Esophagus (tissue), 2 donors: ENCODE measurements around the gene SMC5. TPM values are rescaled to one million over a fixed set of nuclear protein-coding genes. Genes with fewer than 3 reads are reported as not detected.

Experiments used
- H3K27ac ChIP-seq, 2 donors: one replicate each; pipeline ENCODE4 v1.5.1; 2013; ENCODE audit warnings: low read depth in 2 of 2, mild to moderate bottlenecking in 2 of 2, inconsistent platforms in 1 of 2, low read length in 1 of 2, moderate library complexity in 1 of 2
- H3K27me3 ChIP-seq, 2 donors: one replicate each; pipeline ENCODE4 v1.6.1; 2013; ENCODE audit warnings: low read length in 2 of 2, control low read depth in 1 of 2, mild to moderate bottlenecking in 1 of 2; ENCODE audit not compliant: insufficient read depth in 2 of 2, control insufficient read depth in 1 of 2
- H3K36me3 ChIP-seq, 2 donors: one replicate each; pipeline ENCODE4 v1.6.1; 2013; ENCODE audit warnings: low read length in 1 of 2; ENCODE audit not compliant: control insufficient read depth in 2 of 2, insufficient read depth in 2 of 2
- H3K4me1 ChIP-seq, 2 donors: one replicate each; pipeline ENCODE4 v1.6.1; 2013; ENCODE audit warnings: low read length in 1 of 2; ENCODE audit not compliant: control insufficient read depth in 2 of 2, insufficient read depth in 2 of 2
- H3K4me3 ChIP-seq, 2 donors: one replicate each; pipeline ENCODE4 v1.5.1; 2013; ENCODE audit warnings: low read length in 2 of 2, mild to moderate bottlenecking in 2 of 2, low read depth in 1 of 2, moderate library complexity in 1 of 2
- H3K9me3 ChIP-seq, 2 donors: one replicate each; pipeline ENCODE4 v1.6.1; 2013; ENCODE audit warnings: mild to moderate bottlenecking in 2 of 2, low read depth in 1 of 2, low read length in 1 of 2, moderate library complexity in 1 of 2; ENCODE audit not compliant: control insufficient read depth in 2 of 2, insufficient read depth in 1 of 2
- WGBS, 2 donors: extraction: QIAGEN DNeasy Blood & Tissue Kit; methylation state at CpG; one replicate each; pipeline ENCODE4 v1.1.7; 2013; 5-methylcytosine and 5-hydroxymethylcytosine counted together
- polyA plus RNA-seq, 2 donors: library from polyadenylated mRNA; stranded (reverse); fragments of 200-250 nt; gene quantifications; one replicate each; pipeline ENCODE4 v1.2.3, GENCODE V29; 2013
- donor health status: healthy with polysubstance abuse.
- donor health status: Bipolar disorder and iron deficiency.

Gene SMC5
- 1 to 10 TPM; 8.9 to 9.5 TPM for polyA plus RNA-seq

DNA sequence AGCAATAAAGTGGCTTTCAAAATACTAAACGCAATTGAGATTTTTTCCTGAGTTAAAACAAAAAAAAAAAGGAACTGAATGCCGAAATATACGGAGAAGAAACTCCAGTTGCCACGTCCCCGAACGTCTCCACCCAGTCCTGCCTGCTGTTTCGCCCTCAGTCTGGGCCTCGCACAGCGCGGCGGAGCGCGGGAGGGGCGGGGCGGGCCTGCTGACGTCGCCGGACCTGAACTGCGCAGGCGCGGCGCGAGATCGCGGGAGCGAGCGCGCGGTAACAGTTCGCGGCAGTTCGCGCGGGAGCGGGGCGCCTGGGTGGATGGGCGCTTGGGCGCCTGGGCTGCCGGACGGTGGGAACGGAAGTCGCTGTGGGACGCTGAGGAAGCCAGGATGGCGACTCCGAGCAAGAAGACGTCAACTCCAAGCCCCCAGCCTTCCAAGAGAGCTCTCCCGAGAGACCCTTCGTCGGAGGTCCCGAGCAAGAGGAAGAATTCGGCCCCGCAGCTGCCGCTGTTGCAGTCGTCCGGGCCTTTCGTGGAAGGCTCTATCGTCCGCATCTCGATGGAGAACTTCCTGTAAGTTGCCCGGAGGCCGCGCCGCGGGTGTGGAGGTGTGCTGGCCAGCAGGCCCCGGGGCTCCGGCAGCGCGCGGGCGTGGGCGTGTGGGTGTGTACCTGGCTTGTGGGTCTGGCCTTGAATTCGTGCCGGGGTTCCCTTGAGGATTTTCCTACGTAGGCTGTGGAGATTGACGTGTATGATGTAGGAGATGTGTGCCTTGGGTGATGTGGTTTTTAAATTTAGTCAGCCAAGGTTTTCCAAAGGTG, at the start of gene SMC5:
Gene SMC5 (plus strand): TSS at position 287 of the 820 bp plus-strand sequence. CDS start 101 bp downstream, at position 388.
- Histone ChIP-seq H3K4me1 (peaks cover 5 to 8% of the 10 kb centered on the region in 2 donors), H3K27ac (peak within 1 kb of the TSS; percentile 97 to 98)

DNA sequence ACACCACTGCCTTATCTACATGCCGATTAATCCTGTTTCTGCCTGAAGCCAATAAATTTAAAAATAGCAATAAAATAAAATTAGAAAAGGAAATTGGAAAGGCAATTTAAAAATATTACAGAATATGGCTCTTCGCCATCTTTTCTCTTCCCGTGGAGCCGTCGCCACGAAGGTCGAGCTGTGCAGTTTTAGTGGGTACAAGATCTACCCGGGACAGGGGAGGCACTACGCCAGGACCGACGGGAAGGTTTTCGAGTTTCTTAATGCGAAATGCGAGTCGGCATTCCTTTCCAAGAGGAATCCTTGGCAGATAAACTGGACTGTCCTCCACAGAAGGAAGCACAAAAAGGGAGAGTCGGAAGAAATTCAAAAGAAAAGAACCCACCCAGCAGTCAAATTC, 41.7 kb upstream of the SMC5 start:
- Histone ChIP-seq H3K27ac (no peak overlapping the region), H3K4me3 (no peak overlapping the region), H3K4me1 (no peaks in the 10 kb centered on the region), H3K27me3 (no peaks in the 10 kb centered on the region), H3K9me3 (peaks cover 0 to 3% of the 10 kb centered on the region in 2 donors), H3K36me3 (no peaks in the 10 kb centered on the region)
- WGBS, 2 donors = 93 to 96% methylated on average over 16 of the region's 16 CpGs

More for the DNA sequence above, at the start of gene SMC5:
- Histone ChIP-seq H3K27me3 (no peaks in the 10 kb centered on the region), H3K9me3 (no peaks in the 10 kb centered on the region), H3K4me3 (peak within 1 kb of the TSS; percentile 70 to 87), H3K36me3 (no peaks in the 10 kb centered on the region)
- 0 to 1% methylated on average over 75 of the region's 75 CpGs for WGBS, 2 donors

DNA sequence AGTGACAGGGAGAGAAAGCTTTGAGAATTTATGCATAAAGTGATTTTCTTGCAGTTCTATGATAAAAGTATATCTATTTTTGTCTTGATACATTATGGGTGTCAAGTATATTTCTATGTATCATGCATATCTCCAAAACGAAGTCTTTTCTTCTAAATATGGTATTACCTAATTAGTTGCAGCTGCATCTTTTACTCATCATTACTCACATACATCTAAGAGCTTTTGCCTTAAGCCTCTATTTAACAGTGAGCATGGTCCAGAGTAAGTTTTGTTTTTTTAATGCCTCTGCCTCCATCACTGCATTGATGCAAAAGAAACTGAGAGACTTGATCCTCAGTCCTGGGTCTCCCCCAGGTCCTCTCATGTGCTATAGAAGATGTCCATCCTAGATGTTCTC, 40.0 kb upstream of the SMC5 start:
- no peak overlapping the region for H3K4me3 ChIP-seq
- H3K9me3 ChIP-seq = no peaks in the 10 kb centered on the region
- H3K27me3 ChIP-seq = no peaks in the 10 kb centered on the region
- no peaks in the 10 kb centered on the region for H3K36me3 ChIP-seq
- no peak overlapping the region for H3K27ac ChIP-seq
- 63 to 76% methylated on average over 1 of the region's 1 CpG for WGBS, 2 donors
- H3K4me1 ChIP-seq = no peaks in the 10 kb centered on the region

DNA sequence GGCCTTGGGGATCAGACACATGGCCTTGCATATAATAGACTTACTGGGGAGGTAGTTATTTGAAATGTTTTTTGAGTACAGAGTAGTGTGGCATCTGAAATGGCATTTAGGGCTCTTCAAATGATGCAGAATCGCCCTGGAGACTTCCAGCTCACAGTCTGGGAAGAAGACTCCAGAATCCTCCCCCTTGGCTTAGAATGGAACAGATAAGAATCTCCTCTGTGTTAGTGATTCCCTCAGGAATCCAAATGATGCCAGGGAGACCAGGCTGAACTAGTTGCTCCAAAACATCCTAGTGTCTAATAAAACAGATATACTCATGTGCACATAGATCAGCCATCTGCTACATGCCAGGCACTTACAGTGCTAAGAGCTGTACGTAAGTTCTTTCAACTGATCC, 38.6 kb upstream of the SMC5 start:
- Histone ChIP-seq H3K4me3 (no peak overlapping the region), H3K4me1 (no peaks in the 10 kb centered on the region), H3K27me3 (no peaks in the 10 kb centered on the region), H3K27ac (no peak overlapping the region), H3K9me3 (no peaks in the 10 kb centered on the region), H3K36me3 (no peaks in the 10 kb centered on the region)
- WGBS, 2 donors = 92% methylated on average over 2 of the region's 2 CpGs

DNA sequence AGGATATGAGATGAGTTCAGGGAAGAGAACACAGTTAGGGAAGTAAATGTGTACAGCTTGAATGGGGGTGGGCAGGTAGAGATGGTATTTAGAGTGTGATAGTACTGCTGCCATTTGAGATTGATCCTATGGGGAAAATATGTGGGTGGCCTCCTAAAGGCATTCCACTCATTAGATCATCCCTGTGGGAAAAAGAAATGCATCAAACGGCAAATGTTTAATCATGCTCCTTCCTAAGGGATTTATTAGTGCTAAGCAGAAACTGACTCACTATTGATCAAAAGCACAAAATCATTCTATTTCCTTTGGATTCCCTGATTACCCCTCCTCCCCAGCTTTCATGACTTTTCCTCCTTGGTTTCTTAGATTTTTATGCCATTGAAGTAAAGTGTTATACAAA, 36.4 kb upstream of the SMC5 start:
- Histone ChIP-seq H3K36me3 (no peaks in the 10 kb centered on the region), H3K4me1 (no peaks in the 10 kb centered on the region), H3K27ac (no peak overlapping the region), H3K27me3 (no peaks in the 10 kb centered on the region), H3K9me3 (no peaks in the 10 kb centered on the region), H3K4me3 (no peak overlapping the region)
- 65 to 75% methylated on average over 1 of the region's 1 CpG for WGBS, 2 donors

DNA sequence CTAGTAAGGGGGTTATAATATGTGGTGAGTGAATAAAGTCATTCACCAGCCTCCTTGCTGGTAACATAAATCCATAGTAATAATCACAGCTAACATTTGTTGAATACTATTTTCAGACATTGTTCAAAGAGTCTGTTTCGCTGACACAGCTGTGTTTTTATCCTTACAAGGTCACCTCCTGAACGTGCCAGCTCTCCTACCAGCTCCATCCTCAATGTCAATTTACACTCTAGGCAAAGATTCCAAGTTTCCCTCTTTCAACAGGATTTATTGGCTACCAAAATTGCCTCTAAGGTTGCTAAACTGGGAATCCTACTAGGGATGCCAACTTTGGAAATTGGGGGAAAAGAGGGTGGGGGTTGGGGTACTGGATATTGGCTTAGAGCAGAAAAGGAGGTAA, 30.7 kb upstream of the SMC5 start:
- Histone ChIP-seq H3K4me1 (no peaks in the 10 kb centered on the region), H3K27me3 (no peaks in the 10 kb centered on the region), H3K4me3 (no peak overlapping the region), H3K9me3 (no peaks in the 10 kb centered on the region), H3K27ac (no peak overlapping the region), H3K36me3 (no peaks in the 10 kb centered on the region)
- 52 to 77% methylated on average over 2 of the region's 2 CpGs for WGBS, 2 donors

DNA sequence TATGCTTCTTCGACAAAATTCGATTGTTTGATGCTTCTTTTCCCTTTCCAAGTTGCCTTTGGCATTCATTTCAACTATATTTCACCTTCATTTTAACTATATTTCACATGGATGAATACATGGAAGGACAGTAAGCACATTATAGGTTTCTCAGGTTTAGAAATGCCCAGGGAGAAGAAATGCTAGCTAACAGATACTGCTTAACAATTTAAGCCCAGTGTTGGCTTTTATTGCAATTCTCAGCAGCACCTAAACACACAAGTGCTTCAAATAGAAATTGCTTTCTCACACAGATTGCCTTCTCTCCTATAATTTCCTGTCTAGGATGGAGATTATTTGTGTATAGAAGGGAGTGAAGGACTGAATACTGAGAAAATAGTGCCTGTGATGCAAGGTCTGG, 30.2 kb upstream of the SMC5 start:
- no peaks in the 10 kb centered on the region for H3K9me3 ChIP-seq
- no peak overlapping the region for H3K4me3 ChIP-seq
- no peaks in the 10 kb centered on the region for H3K36me3 ChIP-seq
- 68 to 77% methylated on average over 2 of the region's 2 CpGs for WGBS, 2 donors
- H3K27me3 ChIP-seq = no peaks in the 10 kb centered on the region
- H3K27ac ChIP-seq = no peak overlapping the region
- H3K4me1 ChIP-seq = no peaks in the 10 kb centered on the region

DNA sequence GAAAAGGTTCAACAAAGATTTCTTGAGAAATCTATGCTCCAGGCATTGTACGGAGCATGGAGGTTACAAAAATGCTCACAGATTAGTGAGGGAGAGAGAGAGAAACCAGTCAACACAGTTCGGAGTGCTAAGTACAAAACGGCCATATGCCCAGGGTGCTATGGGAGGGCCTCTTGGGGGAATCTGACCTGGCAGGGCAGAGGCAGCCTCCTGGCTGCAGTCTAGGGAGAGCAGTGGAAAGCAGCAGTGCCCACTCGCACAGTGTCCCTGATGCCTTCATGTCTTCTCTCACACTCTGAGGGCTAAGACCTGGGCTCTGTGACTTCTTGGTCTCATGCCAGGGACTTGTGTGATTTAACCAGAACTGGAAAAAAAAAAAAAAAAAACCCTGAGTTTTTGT, 29.8 kb upstream of the SMC5 start:
- Histone ChIP-seq H3K36me3 (no peaks in the 10 kb centered on the region), H3K27me3 (no peaks in the 10 kb centered on the region), H3K27ac (peak overlapping the region in 1 of 2 donors; percentile 3), H3K4me3 (no peak overlapping the region), H3K9me3 (no peaks in the 10 kb centered on the region), H3K4me1 (no peaks in the 10 kb centered on the region)
- WGBS, 2 donors = 73 to 90% methylated on average over 4 of the region's 4 CpGs

DNA sequence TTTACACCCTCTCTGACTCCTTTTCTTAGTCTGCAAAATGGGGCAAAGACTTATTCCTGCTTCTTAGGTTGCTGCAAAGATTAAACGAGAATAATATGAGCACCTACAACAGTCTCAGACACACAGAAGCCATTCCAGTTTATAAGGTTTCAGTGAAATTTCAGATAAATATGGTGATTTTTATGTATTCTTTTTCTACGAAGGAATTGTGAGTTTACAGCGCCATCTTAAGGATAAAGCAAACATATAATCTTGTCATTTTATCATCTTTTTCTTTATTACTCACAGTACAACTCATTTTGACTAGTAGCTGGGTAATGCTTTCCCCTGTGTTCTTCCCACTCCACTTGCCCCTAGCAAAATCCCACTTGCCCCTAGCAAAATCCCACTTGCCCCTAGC, 29.2 kb upstream of the SMC5 start:
- Histone ChIP-seq H3K27me3 (no peaks in the 10 kb centered on the region), H3K36me3 (no peaks in the 10 kb centered on the region), H3K9me3 (no peaks in the 10 kb centered on the region), H3K4me1 (no peaks in the 10 kb centered on the region), H3K27ac (no peak overlapping the region), H3K4me3 (no peak overlapping the region)
- WGBS, 2 donors = 60 to 66% methylated on average over 3 of the region's 3 CpGs

DNA sequence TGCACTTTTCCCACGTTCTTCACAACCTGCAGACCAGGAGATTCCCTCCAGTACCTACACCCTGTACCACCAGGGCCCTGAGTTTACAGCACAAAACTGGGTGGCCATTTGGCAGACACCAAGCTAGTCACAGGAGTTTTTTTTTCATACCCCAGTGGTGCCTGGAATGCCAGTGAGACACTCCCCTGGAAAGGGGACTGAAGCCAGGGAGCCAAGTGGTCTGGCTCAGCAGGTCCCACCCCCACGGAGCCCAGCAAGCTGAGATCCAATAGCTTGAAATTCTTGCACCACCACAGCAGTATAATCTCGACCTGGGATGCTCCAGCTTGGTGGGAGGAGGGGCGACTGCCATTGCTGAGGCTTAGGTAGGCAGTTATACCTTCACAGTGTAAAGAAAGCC, 26.3 kb upstream of the SMC5 start:
- 46 to 57% methylated on average over 4 of the region's 4 CpGs for WGBS, 2 donors
- Histone ChIP-seq H3K36me3 (no peaks in the 10 kb centered on the region), H3K27ac (no peak overlapping the region), H3K27me3 (no peaks in the 10 kb centered on the region), H3K9me3 (no peaks in the 10 kb centered on the region), H3K4me1 (no peaks in the 10 kb centered on the region), H3K4me3 (no peak overlapping the region)
